WERI-Rb-1 (cell line): Measurements from ENCODE around the gene ROBO2.
A peak's percentile ranks its signal among the peaks of the same experiment; 100 is the strongest.
"Not testable (repeated sequence)": the region's sequence is repeated elsewhere in the genome, so short reads cannot be mapped to it uniquely, and the experiment has no call there.

ENCODE experiments used
- DNase-seq: peaks from one replicate; pipeline ENCODE4 v3.0.0-alpha.2; 2020
- H3K27ac ChIP-seq: fragments of 250-450 bp; sonication (Bioruptor Pico); 2 replicates; pipeline ENCODE4 v1.5.1; 2020; ENCODE audit warnings: mild to moderate bottlenecking, moderate library complexity
- H3K27me3 ChIP-seq: fragments of 250-450 bp; sonication (Bioruptor Pico); 2 replicates; pipeline ENCODE4 v1.5.1; 2021; ENCODE audit warnings: mild to moderate bottlenecking, low read depth, moderate library complexity; ENCODE audit not compliant: insufficient read depth, severe bottlenecking
- H3K36me3 ChIP-seq: fragments of 250-450 bp; sonication (Bioruptor Pico); 2 replicates; pipeline ENCODE4 v1.5.1; 2020; ENCODE audit warnings: mild to moderate bottlenecking, moderate library complexity
- H3K4me3 ChIP-seq: 2 replicates; pipeline ENCODE4 v1.5.1; 2011; ENCODE audit warnings: low read depth, mild to moderate bottlenecking, control low read depth, low read length
- H3K9me3 ChIP-seq: fragments of 250-450 bp; sonication (Bioruptor Pico); 2 replicates; pipeline ENCODE4 v1.5.1; 2021; ENCODE audit warnings: mild to moderate bottlenecking, moderate library complexity; ENCODE audit not compliant: severe bottlenecking
- CTCF ChIP-seq: IDR thresholded peaks from 2 replicates; pipeline ENCODE4 v1.5.1; 2011; ENCODE audit warnings: low read depth, mild to moderate bottlenecking, control low read depth, inconsistent platforms, low read length

ROBO2 gene

GRCh38 chr3:77404871-77405270, 365.0 kb downstream of the ROBO2 start:
- Histone ChIP-seq H3K36me3 (no peaks in the 10 kb centered on the region), H3K9me3 (no peaks in the 10 kb centered on the region), H3K4me3 (no peak overlapping the region), H3K27ac (no peak overlapping the region), H3K27me3 (no peaks in the 10 kb centered on the region)
- no peak for DNase-seq
- TF ChIP-seq CTCF = no peak

GRCh38 chr3:77407441-77407840, 367.5 kb downstream of the ROBO2 start:
- H3K9me3 ChIP-seq = no peaks in the 10 kb centered on the region
- H3K27me3 ChIP-seq = no peaks in the 10 kb centered on the region
- DNase-seq = peak; percentile 37

GRCh38 chr3:77410334-77410733, 370.4 kb downstream of the ROBO2 start:
- H3K27ac ChIP-seq, H3K27me3 ChIP-seq, H3K9me3 ChIP-seq, H3K4me3 ChIP-seq, DNase-seq, H3K36me3 ChIP-seq: not testable (repeated sequence)

More at GRCh38 chr3:77407441-77407840, 367.5 kb downstream of the ROBO2 start:
- no peak overlapping the region for H3K4me3 ChIP-seq
- no peak overlapping the region for H3K27ac ChIP-seq
- TF ChIP-seq CTCF = no peak
- H3K36me3 ChIP-seq = no peaks in the 10 kb centered on the region

- no peak for DNase-seq
- Histone ChIP-seq H3K27ac (no peak overlapping the region), H3K9me3 (peaks cover 5% of the 10 kb centered on the region), H3K27me3 (no peaks in the 10 kb centered on the region), H3K4me3 (no peak overlapping the region), H3K36me3 (no peaks in the 10 kb centered on the region)
- no peak for TF ChIP-seq CTCF
These were observed 371.4 kb downstream of the ROBO2 start for GRCh38 chr3:77411334-77411733.

GRCh38 chr3:77412021-77412438, 372.1 kb downstream of the ROBO2 start:
- no peak for TF ChIP-seq CTCF
- peaks cover 5% of the 10 kb centered on the region for H3K9me3 ChIP-seq
- no peaks in the 10 kb centered on the region for H3K36me3 ChIP-seq
- no peak for DNase-seq
- no peaks in the 10 kb centered on the region for H3K27me3 ChIP-seq
- no peak overlapping the region for H3K4me3 ChIP-seq
- no peak overlapping the region for H3K27ac ChIP-seq

- DNase-seq = no peak
- Histone ChIP-seq H3K36me3 (no peaks in the 10 kb centered on the region), H3K27me3 (no peaks in the 10 kb centered on the region), H3K27ac (no peak overlapping the region), H3K9me3 (peaks cover 5% of the 10 kb centered on the region), H3K4me3 (no peak overlapping the region)
- TF ChIP-seq CTCF = no peak
These were observed 372.7 kb downstream of the ROBO2 start for GRCh38 chr3:77412584-77412983.
